Spleen (tissue), 11 donors: Measurements from ENCODE around the gene ABHD1. TPM values are rescaled to one million over a fixed set of nuclear protein-coding genes. Genes with fewer than 3 reads are reported as not detected.

Experiments used
- DNase-seq: peaks from one replicate; pipeline ENCODE4 v3.0.0-alpha.2; 2020
- H3K27ac ChIP-seq, 8 donors: fragments of 200-600 bp; sonication (generic) in 7 of 8; 1 replicate in 4 of 8; 2 replicates in 4 of 8; pipeline versions ENCODE4 v1.5.0 to v1.8.0; 2016 to 2021; ENCODE audit warnings: inconsistent platforms in 4 of 8, mild to moderate bottlenecking in 4 of 8, moderate library complexity in 1 of 8
- H3K27me3 ChIP-seq, 7 donors: fragments of 200-600 bp; sonication (generic) in 6 of 7; replicated peaks in 1 of 7; 1 replicate in 4 of 7; 2 replicates in 3 of 7; pipeline versions ENCODE4 v1.5.0 to v1.8.0; 2016 to 2021; ENCODE audit warnings: inconsistent platforms in 3 of 7, mild to moderate bottlenecking in 1 of 7
- H3K36me3 ChIP-seq, 6 donors: fragments of 200-600 bp; sonication (generic) in 5 of 6; 1 replicate in 4 of 6; 2 replicates in 2 of 6; pipeline versions ENCODE4 v1.5.0 to v1.8.0; 2016 to 2021; ENCODE audit warnings: inconsistent platforms in 2 of 6
- H3K4me1 ChIP-seq, 6 donors: fragments of 200-600 bp; sonication (generic) in 5 of 6; 1 replicate in 3 of 6; 2 replicates in 3 of 6; pipeline versions ENCODE4 v1.5.0 to v1.8.0; 2016 to 2021; ENCODE audit warnings: inconsistent platforms in 3 of 6
- H3K4me3 ChIP-seq, 8 donors: fragments of 200-600 bp; sonication (generic) in 7 of 8; 1 replicate in 4 of 8; 2 replicates in 4 of 8; pipeline versions ENCODE4 v1.5.0 to v1.8.0; 2016 to 2021; ENCODE audit warnings: inconsistent platforms in 4 of 8, mild to moderate bottlenecking in 4 of 8, moderate library complexity in 2 of 8
- H3K9me3 ChIP-seq, 8 donors: fragments of 200-600 bp; sonication (generic) in 7 of 8; 1 replicate in 4 of 8; 2 replicates in 4 of 8; pipeline versions ENCODE4 v1.5.0 to v1.8.0; 2016 to 2021; ENCODE audit warnings: inconsistent platforms in 4 of 8
- POLR2A ChIP-seq, 3 donors: fragments of 450-650 bp; IDR thresholded peaks; one replicate each; pipeline ENCODE4 v1.5.1; 2017; ENCODE audit warnings: antibody characterized with exemption in 3 of 3, mild to moderate bottlenecking in 1 of 3
- POLR2AphosphoS5 ChIP-seq, 3 donors: sonication (generic); formaldehyde crosslinking; IDR thresholded peaks; one replicate each; pipeline ENCODE4 v1.5.1; 2017; ENCODE audit warnings: antibody characterized with exemption in 3 of 3
- WGBS, 5 donors: extraction: QIAGEN DNeasy Blood & Tissue Kit in 3 of 5; methylation state at CpG; one replicate each; pipeline versions ENCODE4 v1.1.5 to v1.1.7; 2013 to 2018; 5-methylcytosine and 5-hydroxymethylcytosine counted together
- intact Hi-C: fragments of 100-400 bp; cut with DNase I; formaldehyde crosslinking; loops from one replicate; pipeline ENCODE4 v1.15.0; 2023; ENCODE audit warnings: low total_unique reads
- polyA plus RNA-seq, 3 donors: library from polyadenylated mRNA; stranded (reverse); fragments of 200-250 nt; gene quantifications; one replicate each; pipeline ENCODE4 v1.2.1, GENCODE V29; 2013
- total RNA-seq, 7 donors: library from RNA; depleted of rRNA in 3 of 7; stranded (reverse); fragments of >200 nt in 3 of 7; fragmentation: NEBNext Ultra II Directional in 4 of 7; extraction: Animal tissue kit (Norgen Biotek cat#: 25700) in 4 of 7; gene quantifications; one replicate each; pipeline versions ENCODE4 v1.1.0 to v1.2.1, GENCODE V29; 2016 to 2021
- TF ChIP-seq, protein P1 (sequence below), 11 experiments: fragments of 200-600 bp in 7 of 11; fragments of 450-650 bp in 4 of 11; sonication (generic) in 4 of 11; IDR thresholded peaks in 8 of 11; conservative IDR thresholded peaks in 3 of 11; 1 replicate in 7 of 11; 2 replicates in 4 of 11; pipeline versions ENCODE4 v1.4.0 to v1.8.0; 2016 to 2021; ENCODE audit warnings: antibody characterized with exemption in 11 of 11, inconsistent platforms in 4 of 11, mild to moderate bottlenecking in 1 of 11
- donor health status: healthy with polysubstance abuse.
- donor health status: DM: no; HTN: no; CAD: no; lungs with moderate emphysema.
- donor health status: DM: no; HTN: no; CAD: no.
- donor health status: Bipolar disorder and iron deficiency.
- donor health status: healthy.
- donor health status: DM: no; HTN: no; CAD: no.
- donor health status: DM: yes; HTN: yes; CAD: no.

Gene ABHD1
- total and polyA plus RNA-seq, 10 donors: 0.38 to 1.6 (median 0.66) TPM; not detected in 1

DNA sequence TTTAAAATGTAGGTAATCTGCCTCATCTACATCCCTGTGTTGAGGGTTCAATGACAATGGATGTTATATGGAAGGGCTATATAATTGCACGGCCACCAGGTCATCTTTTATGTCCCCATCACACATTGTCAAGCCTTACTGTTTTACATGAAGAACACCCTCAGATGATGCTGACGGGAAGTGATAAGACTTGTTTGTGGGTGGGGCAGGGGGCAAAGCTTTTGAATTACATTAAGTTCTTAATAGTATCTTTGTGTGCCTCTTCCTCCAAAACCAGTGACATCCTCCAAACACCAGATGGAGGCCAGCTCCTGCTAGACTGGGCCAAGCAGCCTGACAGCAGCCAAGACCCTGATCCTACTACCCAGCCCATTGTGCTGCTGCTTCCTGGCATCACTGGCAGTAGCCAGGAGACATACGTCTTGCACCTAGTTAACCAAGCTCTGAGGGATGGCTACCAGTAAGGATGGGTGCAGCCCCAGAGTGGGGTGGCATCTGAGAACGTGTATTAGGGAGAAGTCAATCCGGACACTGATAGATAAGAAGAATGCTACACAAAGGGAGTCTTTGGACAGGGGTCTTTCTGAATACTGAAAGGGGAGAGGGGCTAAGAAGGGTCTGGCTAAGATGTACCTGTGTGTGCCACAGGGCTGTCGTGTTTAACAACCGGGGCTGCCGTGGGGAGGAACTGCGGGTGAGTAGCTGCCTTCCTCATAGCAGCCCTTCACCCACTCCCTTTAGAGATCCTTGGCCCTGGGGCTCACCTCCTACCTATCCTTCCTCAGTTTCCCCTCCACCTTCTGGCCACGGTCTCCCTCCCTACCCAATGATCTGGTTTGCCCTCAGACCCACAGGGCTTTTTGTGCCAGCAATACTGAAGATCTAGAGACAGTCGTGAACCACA is 5.3 kb downstream of the ABHD1 start:
- H3K4me1 ChIP-seq: peaks cover 9 to 27% (median 21%) of the 10 kb centered on the region in 6 donors
- no peaks in the 10 kb centered on the region for H3K9me3 ChIP-seq
- DNase-seq: no peak
- intact Hi-C loops: no loop called here
- H3K36me3 ChIP-seq: peaks cover 0 to 46% (median 31%) of the 10 kb centered on the region in 6 donors
- no peak overlapping the region for H3K27ac ChIP-seq
- H3K27me3 ChIP-seq: no peaks in the 10 kb centered on the region
- no peak overlapping the region for H3K4me3 ChIP-seq
- 78 to 88% (median 82%) methylated on average over 11 of the region's 11 CpGs for WGBS, 5 donors
- TF ChIP-seq, protein P1, sequence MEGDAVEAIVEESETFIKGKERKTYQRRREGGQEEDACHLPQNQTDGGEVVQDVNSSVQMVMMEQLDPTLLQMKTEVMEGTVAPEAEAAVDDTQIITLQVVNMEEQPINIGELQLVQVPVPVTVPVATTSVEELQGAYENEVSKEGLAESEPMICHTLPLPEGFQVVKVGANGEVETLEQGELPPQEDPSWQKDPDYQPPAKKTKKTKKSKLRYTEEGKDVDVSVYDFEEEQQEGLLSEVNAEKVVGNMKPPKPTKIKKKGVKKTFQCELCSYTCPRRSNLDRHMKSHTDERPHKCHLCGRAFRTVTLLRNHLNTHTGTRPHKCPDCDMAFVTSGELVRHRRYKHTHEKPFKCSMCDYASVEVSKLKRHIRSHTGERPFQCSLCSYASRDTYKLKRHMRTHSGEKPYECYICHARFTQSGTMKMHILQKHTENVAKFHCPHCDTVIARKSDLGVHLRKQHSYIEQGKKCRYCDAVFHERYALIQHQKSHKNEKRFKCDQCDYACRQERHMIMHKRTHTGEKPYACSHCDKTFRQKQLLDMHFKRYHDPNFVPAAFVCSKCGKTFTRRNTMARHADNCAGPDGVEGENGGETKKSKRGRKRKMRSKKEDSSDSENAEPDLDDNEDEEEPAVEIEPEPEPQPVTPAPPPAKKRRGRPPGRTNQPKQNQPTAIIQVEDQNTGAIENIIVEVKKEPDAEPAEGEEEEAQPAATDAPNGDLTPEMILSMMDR (IDR thresholded peaks at IDR 0.05 in 8 of 11, conservative IDR thresholded peaks at IDR 0.05 in 3 of 11): no peak
- TF ChIP-seq POLR2AphosphoS5 (IDR thresholded peaks at IDR 0.05): peak in 1 of 3 donors; percentile 35

- peak; percentile 56 for DNase-seq
- Histone ChIP-seq H3K9me3 (no peaks in the 10 kb centered on the region), H3K36me3 (peaks cover 0 to 46% (median 31%) of the 10 kb centered on the region in 6 donors), H3K4me3 (no peak overlapping the region), H3K27ac (no peak overlapping the region), H3K27me3 (no peaks in the 10 kb centered on the region), H3K4me1 (peaks cover 9 to 33% (median 23%) of the 10 kb centered on the region in 6 donors)
- TF ChIP-seq POLR2AphosphoS5 (IDR thresholded peaks at IDR 0.05) (peak in 2 of 3 donors; percentile 29 to 36), POLR2A (IDR thresholded peaks at IDR 0.05) (no peak)
- TF ChIP-seq, protein P1 (IDR thresholded peaks at IDR 0.05 in 8 of 11, conservative IDR thresholded peaks at IDR 0.05 in 3 of 11): no peak
- intact Hi-C loops: no loop called here
- WGBS, 5 donors: 92 to 97% (median 93%) methylated on average over 10 of the region's 10 CpGs
Observed at GRCh38 chr2:27130396-27130795, 6.8 kb downstream of the ABHD1 start.

DNA sequence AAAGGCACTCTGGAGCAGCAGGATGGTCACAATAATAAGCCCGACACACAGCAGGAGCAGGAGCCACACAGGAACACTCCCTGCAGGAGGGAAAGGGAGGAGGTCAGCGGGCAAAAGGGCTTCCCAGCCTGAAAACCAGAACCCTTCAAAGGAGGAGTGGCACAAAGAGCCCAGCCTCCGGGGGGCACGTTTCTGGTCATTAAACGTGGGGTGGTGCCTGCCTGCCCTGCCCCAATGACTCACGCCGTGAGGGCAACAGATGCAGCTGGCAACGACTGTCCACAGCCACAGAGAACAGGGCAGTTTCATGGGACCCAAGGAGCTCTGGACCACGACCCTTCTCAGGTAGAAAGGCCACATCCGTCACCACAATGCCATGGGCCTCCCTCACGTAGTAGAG is 7.8 kb downstream of the ABHD1 start:
- DNase-seq: no peak
- H3K36me3 ChIP-seq: peaks cover 0 to 46% (median 31%) of the 10 kb centered on the region in 6 donors
- no peaks in the 10 kb centered on the region for H3K27me3 ChIP-seq
- intact Hi-C loops: no loop called here
- H3K9me3 ChIP-seq: no peaks in the 10 kb centered on the region
- 87 to 95% (median 93%) methylated on average over 11 of the region's 11 CpGs for WGBS, 5 donors
- H3K4me3 ChIP-seq: no peak overlapping the region
- H3K27ac ChIP-seq: no peak overlapping the region
- H3K4me1 ChIP-seq: peaks cover 9 to 35% (median 23%) of the 10 kb centered on the region in 6 donors
- TF ChIP-seq POLR2AphosphoS5 (IDR thresholded peaks at IDR 0.05) (no peak), POLR2A (IDR thresholded peaks at IDR 0.05) (no peak)
- TF ChIP-seq, protein P1 (IDR thresholded peaks at IDR 0.05 in 8 of 11, conservative IDR thresholded peaks at IDR 0.05 in 3 of 11): no peak

- WGBS, 5 donors: 48 to 53% (median 51%) methylated on average over 13 to 14 of the region's 14 CpGs
- peaks cover 0 to 46% (median 31%) of the 10 kb centered on the region in 6 donors for H3K36me3 ChIP-seq
- no peaks in the 10 kb centered on the region for H3K27me3 ChIP-seq
- H3K27ac ChIP-seq: peak overlapping the region in 6 of 8 donors; percentile 88 to 96 (median 92)
- H3K9me3 ChIP-seq: no peaks in the 10 kb centered on the region
- intact Hi-C loops: no loop called here
- peaks cover 9 to 35% (median 23%) of the 10 kb centered on the region in 6 donors for H3K4me1 ChIP-seq
- no peak for TF ChIP-seq POLR2A (IDR thresholded peaks at IDR 0.05)
- no peak for TF ChIP-seq POLR2AphosphoS5 (IDR thresholded peaks at IDR 0.05)
- TF ChIP-seq, protein P1 (IDR thresholded peaks at IDR 0.05 in 8 of 11, conservative IDR thresholded peaks at IDR 0.05 in 3 of 11): no peak
- no peak for DNase-seq
- peak overlapping the region; percentile 84 to 99 (median 92) for H3K4me3 ChIP-seq
Observed at GRCh38 chr2:27133195-27133875, 9.7 kb downstream of the ABHD1 start.
